Measurements from ENCODE around the gene RBM44.
"Not testable (repeated sequence)": the region's sequence is repeated elsewhere in the genome, so short reads cannot be mapped to it uniquely, and the experiment has no call there.

Gene RBM44

DNA sequence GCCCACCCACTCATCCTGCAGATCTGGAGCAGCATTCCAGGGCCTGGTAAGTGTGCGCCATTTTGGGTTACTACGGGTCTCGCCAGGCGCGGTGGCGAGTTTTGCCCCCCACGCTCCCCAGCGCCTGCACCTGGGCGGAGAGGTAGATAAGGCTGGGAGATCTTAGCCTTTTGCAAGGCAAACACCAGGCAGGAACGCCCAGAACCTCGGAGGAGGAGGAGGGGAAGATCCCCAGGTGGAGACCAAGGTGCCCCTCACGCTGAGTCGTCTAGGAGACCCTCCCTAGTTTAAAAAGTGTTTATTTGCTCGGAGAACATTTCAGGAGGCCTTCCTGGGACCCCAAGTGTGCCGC lies 60.5 kb downstream of the RBM44 start:
- peak overlapping the region; percentile 59 for H3K4me3 Mint-ChIP-seq
- no peak for ATAC-seq

DNA sequence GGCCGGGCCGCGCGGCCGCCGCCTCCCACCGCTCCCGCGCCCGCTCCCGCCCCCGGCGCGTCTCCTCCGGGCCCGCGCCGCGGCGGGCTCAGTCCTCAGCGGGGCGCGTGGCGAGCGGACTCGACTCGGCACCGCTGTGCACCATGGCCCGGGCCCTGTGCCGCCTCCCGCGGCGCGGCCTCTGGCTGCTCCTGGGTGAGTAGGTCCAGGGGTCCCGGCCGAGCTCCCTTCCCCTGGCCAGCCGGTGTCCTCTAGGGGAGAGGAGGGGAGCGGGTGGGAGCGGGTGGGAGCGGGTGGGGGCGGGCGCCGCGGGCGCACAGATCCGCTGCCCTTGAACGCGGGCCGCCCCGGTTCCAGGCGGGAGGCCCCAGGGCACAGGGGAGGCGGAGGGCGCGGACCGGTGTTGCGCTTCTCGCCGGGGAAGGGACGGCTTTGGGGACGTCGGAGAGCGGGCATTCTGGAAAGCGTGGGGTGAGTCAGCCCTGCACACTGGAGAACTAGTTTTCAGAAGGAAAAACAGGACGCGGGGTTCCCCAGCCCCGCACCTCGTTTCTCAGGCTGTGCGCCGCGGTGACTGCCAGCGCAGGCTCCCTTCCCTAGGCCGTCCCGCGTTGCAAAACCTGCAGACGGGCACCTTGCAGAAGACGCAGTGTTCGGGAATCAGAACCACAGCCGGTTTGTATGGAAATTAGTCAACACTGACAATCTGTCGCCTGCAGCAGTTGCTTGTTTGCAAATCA lies 61.1 kb downstream of the RBM44 start, which contains the start of gene RAMP1:
Gene RAMP1, plus strand, starts transcription at position 91 of the 740 bp plus-strand sequence. Its CDS starts 53 bp downstream, at position 144.
- ATAC-seq (peak; percentile 51), DNase-seq (ENCODE audit: low spot score in 2 of 2) (no peak)
- no peaks in the 10 kb centered on the region for H3K36me3 Mint-ChIP-seq

More for the DNA sequence above, 60.5 kb downstream of the RBM44 start:
- Mint-ChIP-seq H3K4me1 (peaks cover 16% of the 10 kb centered on the region), H3K36me3 (no peaks in the 10 kb centered on the region), H3K9me3 (no peaks in the 10 kb centered on the region), H3K27ac (peak overlapping the region; percentile 37)
- DNase-seq (ENCODE audit: low spot score in 2 of 2): no peak

DNA sequence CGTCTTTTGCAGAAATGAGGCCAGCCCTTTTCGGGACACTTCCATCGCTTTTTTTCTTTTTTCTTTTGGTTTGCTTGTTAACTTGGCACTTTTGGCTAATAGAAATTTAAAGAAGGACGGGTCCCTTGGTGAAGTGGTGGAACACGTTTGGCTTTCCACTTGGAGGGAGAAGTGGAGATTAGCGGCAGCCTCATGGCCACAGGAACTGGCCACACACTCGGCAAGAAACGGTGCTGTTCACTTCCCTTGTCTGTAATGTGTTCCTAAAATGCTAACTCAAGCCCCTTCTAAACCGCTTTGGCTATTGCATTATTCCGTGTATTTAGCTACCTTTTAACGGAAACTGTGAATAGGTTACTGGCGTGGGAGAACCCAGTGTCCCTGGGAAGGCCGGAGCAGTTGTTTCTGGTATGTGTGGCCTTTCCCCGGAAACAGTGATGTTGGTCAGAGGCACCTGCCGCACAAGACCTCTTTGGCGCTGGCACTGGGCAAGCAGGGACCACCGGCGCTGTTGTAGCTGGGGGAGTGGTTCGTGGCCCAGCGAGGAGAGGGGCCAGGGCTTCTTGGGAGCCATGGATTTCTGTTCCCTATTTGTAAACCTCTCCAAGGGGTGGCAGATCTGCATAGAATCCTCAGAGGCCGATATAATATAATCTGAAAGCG lies 61.8 kb downstream of the RBM44 start:
- no peak overlapping the region for H3K27ac Mint-ChIP-seq
- no peak for ATAC-seq

More for the DNA sequence above, 61.1 kb downstream of the RBM44 start, which contains the start of gene RAMP1:
- Mint-ChIP-seq H3K27ac (peak within 1 kb of the TSS; percentile 37), H3K9me3 (no peaks in the 10 kb centered on the region), H3K4me1 (peaks cover 16% of the 10 kb centered on the region), H3K4me3 (peak within 1 kb of the TSS; percentile 59)

DNA sequence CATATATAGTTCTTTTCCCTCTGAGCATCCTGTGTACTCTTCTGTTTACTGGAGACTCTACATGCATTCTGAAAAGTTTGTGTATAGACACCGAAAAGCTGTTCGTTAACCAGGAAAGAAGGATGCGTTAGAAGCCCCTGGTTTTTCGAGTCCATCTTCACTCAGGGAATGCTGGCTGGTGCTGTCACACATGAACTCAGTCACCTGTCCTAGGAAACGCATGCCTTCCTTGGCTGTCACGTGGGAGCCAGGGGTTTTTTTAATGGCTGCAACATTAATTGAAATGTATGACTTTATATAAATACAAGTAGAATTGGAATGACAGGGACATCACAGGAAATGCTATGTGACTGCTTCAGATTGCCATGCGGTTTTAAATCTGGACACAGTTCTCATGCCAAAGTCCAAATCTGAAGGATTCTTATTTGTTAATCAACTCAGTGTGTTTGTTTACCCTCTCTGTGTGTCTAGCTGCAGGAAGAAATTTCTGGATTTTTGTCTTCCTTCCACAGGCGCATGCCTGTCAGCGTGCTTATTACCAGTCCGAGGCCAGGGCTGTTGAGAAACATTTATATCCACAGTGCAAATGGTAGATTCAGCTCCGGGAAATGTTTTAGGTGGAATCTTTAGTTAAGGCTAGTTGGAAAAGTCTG lies 63.4 kb downstream of the RBM44 start:
- no peaks in the 10 kb centered on the region for H3K36me3 Mint-ChIP-seq
- no peak for ATAC-seq
- no peak overlapping the region for H3K27ac Mint-ChIP-seq
- no peak overlapping the region for H3K4me3 Mint-ChIP-seq
- H3K4me1 Mint-ChIP-seq: peaks cover 16% of the 10 kb centered on the region
- no peaks in the 10 kb centered on the region for H3K9me3 Mint-ChIP-seq
- DNase-seq (ENCODE audit: low spot score in 2 of 2): no peak

More for the DNA sequence above, 61.8 kb downstream of the RBM44 start:
- Mint-ChIP-seq H3K9me3 (no peaks in the 10 kb centered on the region), H3K4me3 (peak overlapping the region; percentile 58), H3K36me3 (no peaks in the 10 kb centered on the region), H3K4me1 (peaks cover 16% of the 10 kb centered on the region)
- no peak for DNase-seq (ENCODE audit: low spot score in 2 of 2)

DNA sequence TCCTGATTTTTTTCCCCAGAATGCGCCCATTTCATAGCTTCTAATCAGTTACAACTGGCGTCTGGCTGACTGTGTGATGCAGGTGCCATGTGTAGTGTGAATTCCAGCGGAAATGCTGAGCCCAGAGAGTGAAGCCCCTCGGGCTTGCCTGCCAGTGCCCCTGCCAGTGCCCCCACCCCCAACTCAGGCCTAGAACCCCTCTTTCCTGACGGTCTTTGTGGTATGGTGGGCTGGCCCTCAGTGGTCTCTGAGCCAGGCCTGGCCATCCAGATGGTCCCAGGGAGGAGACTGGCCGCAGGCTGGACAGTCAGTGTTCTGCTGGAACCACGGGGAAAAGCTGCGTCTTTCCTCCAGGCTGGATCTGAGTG lies 63.9 kb downstream of the RBM44 start:
- Mint-ChIP-seq H3K27ac (no peak overlapping the region), H3K4me3 (no peak overlapping the region), H3K9me3 (no peaks in the 10 kb centered on the region), H3K4me1 (peaks cover 16% of the 10 kb centered on the region), H3K36me3 (no peaks in the 10 kb centered on the region)
- no peak for DNase-seq (ENCODE audit: low spot score in 2 of 2)
- no peak for ATAC-seq

DNA sequence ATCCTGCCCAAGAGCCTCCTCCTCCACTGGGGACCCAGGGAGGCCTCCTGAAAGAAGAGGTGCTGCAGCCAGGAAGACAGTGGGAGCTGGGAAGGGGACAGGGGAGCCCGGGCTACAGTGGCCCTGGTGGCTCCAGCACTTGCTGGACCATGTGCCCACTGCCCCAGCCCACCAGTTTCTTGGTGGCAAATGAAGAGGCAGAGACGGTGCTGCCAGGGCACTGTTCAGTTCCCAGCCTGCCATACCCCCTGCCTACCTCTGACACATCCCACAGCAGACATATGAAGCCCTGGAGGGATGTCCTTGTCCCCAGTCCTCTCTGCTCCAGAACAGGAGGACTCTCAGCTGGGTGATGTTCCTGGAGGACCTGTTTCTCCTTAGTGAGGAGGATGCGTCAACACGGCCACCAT lies 64.5 kb downstream of the RBM44 start:
- H3K36me3 Mint-ChIP-seq: no peaks in the 10 kb centered on the region
- no peak overlapping the region for H3K27ac Mint-ChIP-seq
- DNase-seq (ENCODE audit: low spot score in 2 of 2) (no peak), ATAC-seq (no peak)
- H3K9me3 Mint-ChIP-seq: no peaks in the 10 kb centered on the region
- H3K4me1 Mint-ChIP-seq: peaks cover 16% of the 10 kb centered on the region
- no peak overlapping the region for H3K4me3 Mint-ChIP-seq

DNA sequence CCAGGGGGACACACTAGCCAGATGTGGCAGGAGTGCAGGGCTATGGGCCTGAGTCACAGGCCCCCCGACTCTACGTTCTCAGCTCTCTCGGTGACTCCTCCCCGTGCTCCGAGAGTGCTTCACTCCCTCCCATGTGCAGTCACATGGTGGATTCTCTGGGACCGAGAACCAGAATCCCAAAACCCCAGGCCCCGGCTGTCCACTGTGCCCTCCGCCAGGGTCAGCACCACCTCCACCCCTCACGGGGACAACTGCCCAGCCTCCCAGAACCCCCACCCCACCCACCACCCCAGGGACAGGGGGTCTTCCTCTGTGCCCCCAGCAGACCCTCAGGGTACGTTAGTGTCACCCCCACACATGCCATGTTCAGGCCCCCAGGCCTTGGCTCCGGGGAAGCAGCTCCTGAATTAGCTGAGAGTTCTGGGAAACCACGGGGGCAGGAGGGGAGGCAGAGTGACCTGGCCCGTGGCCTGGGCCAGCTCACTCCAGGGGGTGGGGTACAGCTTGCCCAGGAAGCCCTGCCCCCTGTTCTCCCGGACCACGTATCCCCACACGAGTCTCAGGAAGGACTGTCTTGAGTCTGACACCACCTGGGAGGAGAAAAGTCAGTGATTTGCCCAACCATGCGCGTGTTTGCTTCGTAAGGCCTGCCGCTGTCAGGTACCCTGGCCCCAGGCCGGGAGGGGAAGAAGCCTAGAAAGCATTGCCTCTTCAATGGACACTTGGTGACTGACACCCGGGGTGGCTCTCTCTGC lies 65.3 kb downstream of the RBM44 start:
- no peak overlapping the region for H3K4me3 Mint-ChIP-seq
- H3K4me1 Mint-ChIP-seq: peaks cover 16% of the 10 kb centered on the region
- no peak overlapping the region for H3K27ac Mint-ChIP-seq
- no peaks in the 10 kb centered on the region for H3K9me3 Mint-ChIP-seq
- DNase-seq (ENCODE audit: low spot score in 2 of 2) (no peak), ATAC-seq (no peak)
- no peaks in the 10 kb centered on the region for H3K36me3 Mint-ChIP-seq

DNA sequence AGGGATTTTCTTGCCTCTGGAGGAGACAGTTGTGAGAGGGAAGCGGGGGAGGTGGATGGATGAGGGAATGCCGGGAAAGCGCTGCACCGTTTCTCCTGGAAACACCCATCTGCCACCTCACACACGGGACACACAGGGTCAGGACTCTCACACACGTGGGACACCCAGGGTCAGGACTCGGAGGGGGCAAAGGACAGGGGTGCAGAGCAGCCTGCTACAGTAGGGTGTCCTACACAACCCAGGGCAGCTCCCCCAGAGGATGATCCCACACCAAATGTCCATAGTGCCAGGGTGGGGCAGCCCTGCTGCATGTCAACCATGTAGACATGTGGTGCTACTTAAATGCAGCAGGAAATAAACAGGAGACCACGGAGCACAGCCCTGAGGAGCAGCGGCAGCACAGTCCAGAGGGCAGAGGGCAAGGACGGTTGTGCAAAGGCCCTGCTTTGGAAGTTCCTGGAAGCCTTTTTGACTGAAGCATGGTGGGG lies 65.9 kb downstream of the RBM44 start:
- Mint-ChIP-seq H3K4me1 (peaks cover 20% of the 10 kb centered on the region), H3K27ac (peak overlapping the region; percentile 38), H3K36me3 (no peaks in the 10 kb centered on the region), H3K4me3 (no peak overlapping the region), H3K9me3 (no peaks in the 10 kb centered on the region)
- DNase-seq (ENCODE audit: low spot score in 2 of 2) (no peak), ATAC-seq (no peak)

DNA sequence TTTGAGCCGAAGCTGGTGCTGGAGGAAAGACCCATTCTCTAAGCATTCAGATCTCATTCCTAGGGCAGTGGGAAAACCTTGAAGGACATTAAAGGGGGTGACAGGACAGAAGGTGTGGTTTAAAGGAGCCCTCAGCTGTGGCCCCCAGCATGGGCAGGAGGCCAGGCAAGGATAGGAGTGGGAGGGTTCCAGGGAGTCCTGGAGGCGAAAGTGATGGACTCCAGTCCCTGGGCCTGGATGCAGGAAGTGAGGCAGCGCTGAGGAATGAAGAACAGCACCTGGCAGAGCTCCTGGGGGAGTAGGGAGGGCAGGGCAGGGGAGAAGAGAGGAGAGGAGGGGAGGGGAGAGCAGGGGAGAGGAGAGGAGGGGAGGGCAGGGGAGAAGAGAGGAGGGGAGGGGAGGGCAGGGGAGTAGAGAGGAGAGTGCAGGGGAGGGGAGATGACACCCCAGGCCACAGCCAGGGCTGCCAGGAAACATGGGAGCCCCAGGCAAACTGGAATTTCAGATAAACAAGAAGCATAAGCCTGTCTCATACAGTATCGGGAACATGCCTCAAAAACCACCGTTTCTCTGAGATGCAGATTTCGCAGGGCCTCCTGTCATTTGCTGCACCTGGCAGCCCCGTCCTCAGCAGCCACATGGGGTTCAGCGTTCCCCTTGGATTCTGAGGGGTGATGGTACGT lies 66.5 kb downstream of the RBM44 start:
- H3K36me3 Mint-ChIP-seq: no peaks in the 10 kb centered on the region
- ATAC-seq: no peak
- H3K4me3 Mint-ChIP-seq: no peak overlapping the region
- no peak for DNase-seq (ENCODE audit: low spot score in 2 of 2)
- H3K9me3 Mint-ChIP-seq: no peaks in the 10 kb centered on the region
- H3K27ac Mint-ChIP-seq: peak overlapping the region; percentile 38
- H3K4me1 Mint-ChIP-seq: peaks cover 18% of the 10 kb centered on the region

DNA sequence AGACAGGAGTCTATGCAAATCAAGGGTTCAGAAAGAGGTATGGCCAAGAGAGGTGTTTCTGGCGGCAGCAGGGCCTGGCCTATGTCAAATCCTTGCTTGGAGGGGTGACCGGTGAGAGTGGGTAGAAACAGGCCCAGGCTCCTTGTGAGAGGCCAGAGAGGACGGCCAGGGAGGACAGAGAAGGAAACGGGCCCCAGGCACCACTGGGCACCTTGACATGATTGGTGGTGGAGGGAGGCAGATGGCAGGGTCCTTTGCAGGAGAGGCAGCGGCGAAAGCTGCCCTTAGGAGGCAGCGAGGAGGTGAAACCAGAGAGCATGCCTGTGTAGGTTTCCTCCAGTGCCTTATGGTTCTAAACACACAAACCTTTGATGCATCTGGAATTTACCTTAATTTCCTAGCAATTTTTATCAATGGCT lies 67.1 kb downstream of the RBM44 start:
- DNase-seq (ENCODE audit: low spot score in 2 of 2) (no peak), ATAC-seq (no peak)
- Mint-ChIP-seq H3K9me3 (no peaks in the 10 kb centered on the region), H3K4me3 (no peak overlapping the region), H3K36me3 (no peaks in the 10 kb centered on the region), H3K27ac (no peak overlapping the region), H3K4me1 (peaks cover 18% of the 10 kb centered on the region)

DNA sequence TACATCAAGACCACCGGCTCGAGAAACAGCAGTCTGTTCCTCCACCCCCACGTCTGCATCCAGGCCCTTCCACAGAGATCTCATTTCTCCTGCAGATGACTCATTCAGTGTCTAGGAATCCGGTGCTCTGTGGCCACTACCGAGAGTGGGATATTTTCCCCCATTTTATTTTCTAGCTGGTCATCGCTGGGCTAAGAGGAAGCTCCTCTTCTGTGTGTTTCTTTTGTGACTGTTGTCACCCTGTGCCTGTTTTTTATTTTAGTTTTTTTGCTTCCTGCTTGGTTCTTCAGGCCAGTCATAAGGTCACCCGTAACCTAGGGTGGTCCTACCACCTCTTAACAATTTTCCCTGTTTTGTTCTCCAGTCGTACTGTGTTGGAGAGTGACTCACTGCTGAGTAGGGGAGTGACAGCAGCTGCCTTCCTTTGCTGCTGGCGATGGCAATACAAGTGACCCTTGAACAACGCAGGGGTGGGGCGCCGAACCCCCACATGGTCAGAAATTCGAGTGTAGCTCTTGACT lies 67.6 kb downstream of the RBM44 start:
- no peaks in the 10 kb centered on the region for H3K9me3 Mint-ChIP-seq
- H3K36me3 Mint-ChIP-seq: no peaks in the 10 kb centered on the region
- H3K4me3 Mint-ChIP-seq: no peak overlapping the region
- DNase-seq (ENCODE audit: low spot score in 2 of 2) (no peak), ATAC-seq (no peak)
- peaks cover 20% of the 10 kb centered on the region for H3K4me1 Mint-ChIP-seq
- no peak overlapping the region for H3K27ac Mint-ChIP-seq

DNA sequence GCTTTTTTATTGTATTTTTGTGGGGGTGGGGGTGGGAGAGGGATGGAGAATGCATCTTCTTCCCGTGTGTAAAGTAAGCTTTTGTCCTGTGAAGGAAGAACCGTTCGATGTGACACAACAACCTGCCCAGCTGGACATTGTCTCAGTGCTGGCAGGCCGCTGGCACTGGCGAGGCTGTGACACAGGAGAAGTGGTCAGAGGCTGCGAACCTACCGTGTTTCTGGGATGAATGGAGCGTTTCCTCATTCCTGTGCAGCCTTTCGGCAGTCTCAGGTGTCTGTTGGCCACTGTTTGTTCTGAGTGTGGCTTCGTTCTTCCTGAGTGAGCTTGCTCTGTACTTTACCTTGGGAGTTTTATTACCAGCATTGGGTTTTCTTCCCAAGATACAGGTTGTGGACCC lies 68.9 kb downstream of the RBM44 start:
- no peak for ATAC-seq
- no peaks in the 10 kb centered on the region for H3K9me3 Mint-ChIP-seq
- H3K4me3 Mint-ChIP-seq: no peak overlapping the region
- no peak for DNase-seq (ENCODE audit: low spot score in 2 of 2)
- H3K36me3 Mint-ChIP-seq: no peaks in the 10 kb centered on the region
- H3K27ac Mint-ChIP-seq: no peak overlapping the region
- H3K4me1 Mint-ChIP-seq: peaks cover 20% of the 10 kb centered on the region

DNA sequence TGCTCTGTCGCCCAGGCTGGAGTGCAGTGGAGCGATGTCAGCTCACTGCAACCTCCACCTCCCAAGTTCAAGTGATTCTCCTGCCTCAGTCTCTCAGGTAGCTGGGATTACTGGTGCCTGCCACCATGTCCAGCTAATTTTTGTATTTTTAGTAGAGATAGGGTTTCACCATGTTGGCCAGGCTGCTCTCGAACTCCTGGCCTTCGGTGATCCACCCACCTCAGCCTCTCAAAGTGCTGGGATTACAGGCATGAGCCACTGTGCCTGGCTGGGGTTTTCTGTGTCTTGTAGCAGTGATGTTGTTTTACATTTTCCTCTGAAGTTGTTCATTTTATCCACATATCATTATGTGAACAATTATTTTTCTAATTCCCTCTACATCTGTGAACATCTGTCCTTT lies 69.5 kb downstream of the RBM44 start:
- DNase-seq (ENCODE audit: low spot score in 2 of 2); H3K4me3 Mint-ChIP-seq; H3K9me3 Mint-ChIP-seq; H3K27ac Mint-ChIP-seq; ATAC-seq; H3K36me3 Mint-ChIP-seq: not testable (repeated sequence)
- peaks cover 20% of the 10 kb centered on the region for H3K4me1 Mint-ChIP-seq

DNA sequence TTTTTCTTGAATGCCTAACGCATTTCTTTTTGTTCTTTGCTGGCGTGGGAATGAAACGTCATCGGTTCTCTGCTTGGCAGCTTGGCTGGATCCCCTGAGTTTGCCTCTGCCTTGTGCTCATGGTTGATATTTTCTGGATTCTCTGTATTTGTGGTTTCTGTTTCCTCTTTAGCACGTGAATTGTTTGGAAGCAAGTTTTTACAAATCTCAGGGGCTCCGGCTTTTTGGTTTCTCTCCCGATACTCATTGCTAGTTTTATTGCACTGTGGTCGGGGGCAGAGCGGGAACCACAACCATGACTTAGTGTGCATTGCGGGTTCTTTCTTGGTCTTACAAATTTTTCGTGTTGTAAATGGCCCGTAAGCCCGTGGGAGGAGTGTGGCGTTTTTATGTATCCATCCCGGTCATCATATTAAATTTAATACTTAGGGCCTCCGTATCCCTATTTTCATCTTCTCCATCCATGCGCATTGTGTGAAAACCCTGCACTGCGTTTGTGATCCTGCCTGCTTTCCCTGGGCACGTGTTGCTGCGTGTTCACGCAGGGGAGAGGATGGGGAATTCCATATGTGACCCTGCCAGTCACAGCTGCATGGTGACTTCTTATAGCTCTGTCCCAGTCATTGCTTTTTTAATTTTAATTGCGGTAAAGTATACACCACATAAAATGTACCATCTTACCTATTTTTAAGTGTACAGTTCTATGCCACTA lies 70.2 kb downstream of the RBM44 start:
- H3K4me3 Mint-ChIP-seq: peak overlapping the region; percentile 8

More for the DNA sequence above, 70.2 kb downstream of the RBM44 start:
- Mint-ChIP-seq H3K9me3 (no peaks in the 10 kb centered on the region), H3K4me1 (peaks cover 24% of the 10 kb centered on the region), H3K36me3 (no peaks in the 10 kb centered on the region), H3K27ac (peak overlapping the region; percentile 32)
- DNase-seq (ENCODE audit: low spot score in 2 of 2): no peak
- ATAC-seq: peak; percentile 44

Measured in stimulated activated effector memory CD8-positive, alpha-beta T cell treated with anti-CD3 and anti-CD28 coated beads, Interleukin-12 subunit alpha, Interleukin-12 subunit beta, amount 100 ng/mL, for 72 hours (primary cell).